Adrenal gland (tissue), 12 donors: ENCODE results near the gene RAD51. TPM values are rescaled to one million over a fixed set of nuclear protein-coding genes. Genes with fewer than 3 reads are reported as not detected.

Experiments used
- DNase-seq, 7 donors: peaks; one replicate each; pipeline ENCODE4 v3.0.0-alpha.2; 2019 to 2020
- H3K27ac ChIP-seq, 5 donors: fragments of 200-600 bp; sonication (generic) in 4 of 5; 1 replicate in 3 of 5; 2 replicates in 2 of 5; pipeline versions ENCODE4 v1.5.1 to v1.8.0; 2016 to 2020; ENCODE audit warnings: mild to moderate bottlenecking in 1 of 5
- H3K27me3 ChIP-seq: fragments of 200-600 bp; 2 replicates; pipeline ENCODE4 v1.8.0; 2021
- H3K36me3 ChIP-seq, 2 donors: fragments of 200-600 bp; replicated peaks in 1 of 2; 1 replicate in 1 of 2; 2 replicates in 1 of 2; pipeline versions ENCODE4 v1.5.1 to v1.8.0; 2018 to 2022
- H3K4me1 ChIP-seq, 2 donors: fragments of 200-600 bp; replicated peaks in 1 of 2; 1 replicate in 1 of 2; 2 replicates in 1 of 2; pipeline versions ENCODE4 v1.5.1 to v1.8.0; 2018 to 2021
- H3K4me3 ChIP-seq, 4 donors: fragments of 200-600 bp; sonication (generic) in 3 of 4; one replicate each; pipeline ENCODE4 v1.5.1; 2016 to 2018
- H3K9me3 ChIP-seq, 3 donors: fragments of 200-600 bp; sonication (generic) in 1 of 3; replicated peaks in 1 of 3; 1 replicate in 2 of 3; 2 replicates in 1 of 3; pipeline versions ENCODE4 v1.5.1 to v1.8.0; 2016 to 2021
- POLR2A ChIP-seq, 2 donors: fragments of 450-650 bp; IDR thresholded peaks; one replicate each; pipeline ENCODE4 v1.6.1; 2017; ENCODE audit warnings: antibody characterized with exemption in 2 of 2, mild to moderate bottlenecking in 2 of 2, moderate library complexity in 1 of 2
- WGBS, 4 donors: extraction: QIAGEN DNeasy Blood & Tissue Kit in 2 of 4; methylation state at CpG; one replicate each; pipeline versions ENCODE4 v1.1.5 to v1.1.7; 2013 to 2017; 5-methylcytosine and 5-hydroxymethylcytosine counted together
- intact Hi-C, 2 donors: fragments of 100-400 bp; cut with DNase I; formaldehyde crosslinking; loops; one replicate each; pipeline versions ENCODE4 v1.14.1 to v1.15.0; 2022 to 2023
- polyA plus RNA-seq, 3 donors: library from polyadenylated mRNA; stranded (reverse); fragments of 200-250 nt in 2 of 3; fragments of 350-450 nt in 1 of 3; fragmentation: Illumina TruSeq in 1 of 3; extraction: RNeasy Lipid Tissue Mini Kit (QIAGEN cat#74804) in 1 of 3; gene quantifications; one replicate each; pipeline ENCODE4 v1.2.3, GENCODE V29; 2013 to 2014
- total RNA-seq, 9 donors: library from RNA; depleted of rRNA in 4 of 9; stranded (reverse); fragments of >200 nt in 4 of 9; fragments of 120-200 nt in 1 of 9; fragmentation: NEBNext Ultra II Directional in 1 of 9; extraction: Animal tissue kit (Norgen Biotek cat#: 25700) in 1 of 9; gene quantifications; one replicate each; pipeline versions ENCODE4 v1.1.0 to v1.2.4, GENCODE V29; 2013 to 2023
- TF ChIP-seq, protein P1 (sequence below), 6 experiments: fragments of 450-650 bp in 4 of 6; fragments of 200-600 bp in 2 of 6; sonication (generic) in 1 of 6; IDR thresholded peaks; 1 replicate in 5 of 6; 2 replicates in 1 of 6; pipeline versions ENCODE4 v1.5.1 to v1.8.0; 2016 to 2021; ENCODE audit warnings: antibody characterized with exemption in 6 of 6, mild to moderate bottlenecking in 2 of 6, moderate library complexity in 1 of 6
- donor health status: healthy with polysubstance abuse.
- donor health status: Bipolar disorder and iron deficiency.
- donor health status: DM: yes; HTN: yes; CAD: no.
- donor health status: DM: no; HTN: no; CAD: no.
- donor health status: DM: no; HTN: no; CAD: no.
- donor health status: DM: yes; HTN: yes; CAD: no.

The RAD51 gene
- total and polyA plus RNA-seq, 12 donors = 0.47 to 5.2 (median 0.82) TPM; not detected in 3

DNA sequence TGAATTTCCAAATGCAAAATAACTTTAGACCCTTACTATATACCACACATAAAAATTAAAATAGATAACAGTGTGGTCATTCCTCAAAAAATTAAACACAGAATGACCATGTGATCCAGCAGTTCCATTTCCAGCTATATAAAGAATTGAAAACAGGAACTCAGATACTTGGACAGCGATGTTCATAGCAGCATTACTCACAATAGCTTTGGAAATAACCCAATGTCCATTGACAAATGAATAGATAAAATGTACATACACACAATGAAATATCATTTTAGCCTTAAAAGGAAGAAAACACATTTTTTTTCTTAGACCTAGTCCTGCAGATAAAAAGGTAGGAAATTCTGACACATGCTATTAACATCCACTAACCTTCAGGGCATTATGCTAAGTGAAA, 26.7 kb downstream of the RAD51 start:
- Histone ChIP-seq H3K27ac (no peak overlapping the region), H3K4me3 (no peak overlapping the region), H3K4me1 (no peaks in the 10 kb centered on the region), H3K36me3 (no peaks in the 10 kb centered on the region), H3K9me3 (no peaks in the 10 kb centered on the region), H3K27me3 (no peaks in the 10 kb centered on the region)
- 81 to 86% (median 84%) methylated on average over 1 of the region's 1 CpG for WGBS, 4 donors
- intact Hi-C loops = no loop called here
- no peak for DNase-seq
- TF ChIP-seq, protein P1, sequence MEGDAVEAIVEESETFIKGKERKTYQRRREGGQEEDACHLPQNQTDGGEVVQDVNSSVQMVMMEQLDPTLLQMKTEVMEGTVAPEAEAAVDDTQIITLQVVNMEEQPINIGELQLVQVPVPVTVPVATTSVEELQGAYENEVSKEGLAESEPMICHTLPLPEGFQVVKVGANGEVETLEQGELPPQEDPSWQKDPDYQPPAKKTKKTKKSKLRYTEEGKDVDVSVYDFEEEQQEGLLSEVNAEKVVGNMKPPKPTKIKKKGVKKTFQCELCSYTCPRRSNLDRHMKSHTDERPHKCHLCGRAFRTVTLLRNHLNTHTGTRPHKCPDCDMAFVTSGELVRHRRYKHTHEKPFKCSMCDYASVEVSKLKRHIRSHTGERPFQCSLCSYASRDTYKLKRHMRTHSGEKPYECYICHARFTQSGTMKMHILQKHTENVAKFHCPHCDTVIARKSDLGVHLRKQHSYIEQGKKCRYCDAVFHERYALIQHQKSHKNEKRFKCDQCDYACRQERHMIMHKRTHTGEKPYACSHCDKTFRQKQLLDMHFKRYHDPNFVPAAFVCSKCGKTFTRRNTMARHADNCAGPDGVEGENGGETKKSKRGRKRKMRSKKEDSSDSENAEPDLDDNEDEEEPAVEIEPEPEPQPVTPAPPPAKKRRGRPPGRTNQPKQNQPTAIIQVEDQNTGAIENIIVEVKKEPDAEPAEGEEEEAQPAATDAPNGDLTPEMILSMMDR (IDR thresholded peaks at IDR 0.05) = no peak
- no peak for TF ChIP-seq POLR2A (IDR thresholded peaks at IDR 0.05)

DNA sequence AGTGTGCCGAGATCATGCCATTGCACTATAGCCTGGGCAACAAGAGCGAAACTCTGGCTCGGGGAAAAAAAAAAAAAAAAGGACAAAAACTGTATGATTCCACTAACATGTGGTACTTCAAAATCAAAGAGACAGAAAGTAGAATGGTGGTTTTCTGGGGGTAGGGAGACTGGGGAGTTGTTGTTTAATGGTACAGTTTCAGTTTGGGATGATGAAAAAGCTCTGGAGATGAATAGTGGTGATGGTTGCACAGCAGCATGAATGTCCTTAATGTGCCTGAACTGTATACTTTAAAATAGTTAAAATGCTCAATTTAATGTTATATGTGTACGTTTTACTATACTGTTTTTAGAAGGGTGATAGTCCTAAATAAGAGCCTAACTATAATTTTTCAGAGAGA, 27.4 kb downstream of the RAD51 start:
- Histone ChIP-seq H3K27ac (no peak overlapping the region), H3K4me3 (no peak overlapping the region), H3K9me3 (no peaks in the 10 kb centered on the region), H3K4me1 (no peaks in the 10 kb centered on the region), H3K36me3 (no peaks in the 10 kb centered on the region), H3K27me3 (no peaks in the 10 kb centered on the region)
- intact Hi-C loops = no loop called here
- TF ChIP-seq, protein P1 (IDR thresholded peaks at IDR 0.05) = no peak
- TF ChIP-seq POLR2A (IDR thresholded peaks at IDR 0.05) = no peak
- WGBS, 4 donors = 89 to 92% (median 91%) methylated on average over 4 of the region's 4 CpGs
- DNase-seq = no peak

DNA sequence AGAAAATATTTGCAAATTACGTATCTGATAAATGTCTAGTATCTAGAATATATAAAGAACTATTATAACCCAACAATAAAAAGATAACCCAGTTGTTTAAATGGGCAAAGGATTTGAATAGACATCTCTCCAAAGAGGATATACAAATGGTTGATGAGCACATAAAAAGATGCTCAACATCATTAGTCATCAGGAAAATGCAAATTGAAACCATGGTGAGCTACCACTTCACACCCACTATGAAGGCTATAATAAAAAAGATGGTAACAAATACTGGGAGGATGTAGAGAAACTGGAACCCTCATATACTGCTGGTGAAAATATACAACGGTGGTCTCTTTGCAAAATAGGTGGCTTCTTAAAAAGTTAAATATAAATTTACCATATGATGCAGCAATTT, 28.0 kb downstream of the RAD51 start:
- WGBS, 4 donors = 86 to 98% (median 92%) methylated on average over 2 of the region's 2 CpGs
- intact Hi-C loops = no loop called here
- no peak for DNase-seq
- Histone ChIP-seq H3K9me3 (no peaks in the 10 kb centered on the region), H3K36me3 (no peaks in the 10 kb centered on the region), H3K27ac (no peak overlapping the region), H3K4me1 (no peaks in the 10 kb centered on the region), H3K27me3 (no peaks in the 10 kb centered on the region), H3K4me3 (no peak overlapping the region)
- TF ChIP-seq, protein P1 (IDR thresholded peaks at IDR 0.05) = no peak
- TF ChIP-seq POLR2A (IDR thresholded peaks at IDR 0.05) = no peak

DNA sequence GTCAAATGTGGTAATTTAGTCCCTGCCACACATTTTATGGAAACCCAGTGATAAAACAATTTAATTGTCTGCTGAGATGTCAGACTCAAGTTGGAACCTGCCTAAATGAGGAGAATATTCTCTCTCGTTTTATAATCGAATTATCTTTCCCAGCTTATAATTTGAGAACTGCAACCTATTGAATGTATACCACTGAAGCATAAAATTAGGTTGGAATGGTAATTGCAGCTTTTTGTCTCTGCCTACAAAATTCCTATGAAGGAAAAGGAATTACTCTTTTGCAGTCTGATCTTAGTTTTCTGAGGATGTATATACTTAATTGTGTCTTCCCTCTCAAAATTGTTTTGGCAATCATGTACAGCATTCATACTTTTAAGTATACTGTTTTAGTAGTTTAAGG, 28.9 kb downstream of the RAD51 start:
- TF ChIP-seq POLR2A (IDR thresholded peaks at IDR 0.05) = no peak
- TF ChIP-seq, protein P1 (IDR thresholded peaks at IDR 0.05) = no peak
- Histone ChIP-seq H3K4me3 (no peak overlapping the region), H3K27ac (no peak overlapping the region), H3K36me3 (no peaks in the 10 kb centered on the region), H3K9me3 (no peaks in the 10 kb centered on the region), H3K4me1 (no peaks in the 10 kb centered on the region), H3K27me3 (no peaks in the 10 kb centered on the region)
- DNase-seq = no peak
- WGBS, 4 donors = 83 to 90% (median 86%) methylated on average over 2 of the region's 2 CpGs
- intact Hi-C loops = no loop called here
